ENCODE measurements around the gene DCHS1.

GRCh38 chr11:6629892-6630631 lies 25.5 kb downstream of the DCHS1 start:
- no peak for TF ChIP-seq EZH2phosphoT487 (IDR thresholded peaks at IDR 0.05; ENCODE audit: low read depth, severe bottlenecking, unreplicated experiment)
- TF ChIP-seq, protein P1, sequence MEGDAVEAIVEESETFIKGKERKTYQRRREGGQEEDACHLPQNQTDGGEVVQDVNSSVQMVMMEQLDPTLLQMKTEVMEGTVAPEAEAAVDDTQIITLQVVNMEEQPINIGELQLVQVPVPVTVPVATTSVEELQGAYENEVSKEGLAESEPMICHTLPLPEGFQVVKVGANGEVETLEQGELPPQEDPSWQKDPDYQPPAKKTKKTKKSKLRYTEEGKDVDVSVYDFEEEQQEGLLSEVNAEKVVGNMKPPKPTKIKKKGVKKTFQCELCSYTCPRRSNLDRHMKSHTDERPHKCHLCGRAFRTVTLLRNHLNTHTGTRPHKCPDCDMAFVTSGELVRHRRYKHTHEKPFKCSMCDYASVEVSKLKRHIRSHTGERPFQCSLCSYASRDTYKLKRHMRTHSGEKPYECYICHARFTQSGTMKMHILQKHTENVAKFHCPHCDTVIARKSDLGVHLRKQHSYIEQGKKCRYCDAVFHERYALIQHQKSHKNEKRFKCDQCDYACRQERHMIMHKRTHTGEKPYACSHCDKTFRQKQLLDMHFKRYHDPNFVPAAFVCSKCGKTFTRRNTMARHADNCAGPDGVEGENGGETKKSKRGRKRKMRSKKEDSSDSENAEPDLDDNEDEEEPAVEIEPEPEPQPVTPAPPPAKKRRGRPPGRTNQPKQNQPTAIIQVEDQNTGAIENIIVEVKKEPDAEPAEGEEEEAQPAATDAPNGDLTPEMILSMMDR (IDR thresholded peaks at IDR 0.05; ENCODE audit: poor library complexity) = no peak
- no peak for TF ChIP-seq EZH2 (IDR thresholded peaks at IDR 0.05; ENCODE audit: borderline replicate concordance)

Data from hepatocyte (in vitro differentiated cells).